Mucosa of rectum (tissue), 2 donors: ENCODE results near the gene RBP3.

Source experiments
- H3K27ac ChIP-seq, 2 donors: one replicate each; pipeline ENCODE4 v1.7.0; 2013; ENCODE audit warnings: inconsistent platforms in 2 of 2, low read depth in 2 of 2, low read length in 2 of 2
- H3K27me3 ChIP-seq, 2 donors: one replicate each; pipeline ENCODE4 v1.7.0; 2013; ENCODE audit warnings: low read length in 2 of 2; ENCODE audit not compliant: control insufficient read depth in 2 of 2, insufficient read depth in 2 of 2
- H3K36me3 ChIP-seq, 2 donors: one replicate each; pipeline ENCODE4 v1.7.0; 2013; ENCODE audit warnings: low read length in 2 of 2; ENCODE audit not compliant: control insufficient read depth in 2 of 2, insufficient read depth in 2 of 2
- H3K4me1 ChIP-seq, 2 donors: one replicate each; pipeline ENCODE4 v1.7.0; 2013; ENCODE audit warnings: low read length in 2 of 2, mild to moderate bottlenecking in 1 of 2; ENCODE audit not compliant: control insufficient read depth in 2 of 2, insufficient read depth in 2 of 2
- H3K4me3 ChIP-seq, 2 donors: one replicate each; pipeline ENCODE4 v1.7.0; 2013; ENCODE audit warnings: low read length in 2 of 2
- H3K9ac ChIP-seq, 2 donors: one replicate each; pipeline ENCODE4 v1.7.0; 2013; ENCODE audit warnings: low read length in 2 of 2, low read depth in 1 of 2, mild to moderate bottlenecking in 1 of 2
- H3K9me3 ChIP-seq, 2 donors: one replicate each; pipeline ENCODE4 v1.7.0; 2013; ENCODE audit warnings: low read length in 2 of 2; ENCODE audit not compliant: control insufficient read depth in 2 of 2
- donor health status: healthy.
- donor health status: Normal muscosa, but diverticular disease.

RBP3 gene

GRCh38 chr10:47326927-47327330 lies 21.2 kb upstream of the RBP3 start:
- no peak overlapping the region for H3K4me3 ChIP-seq
- no peaks in the 10 kb centered on the region for H3K9me3 ChIP-seq
- no peak overlapping the region for H3K27ac ChIP-seq
- no peaks in the 10 kb centered on the region for H3K27me3 ChIP-seq
- no peaks in the 10 kb centered on the region for H3K36me3 ChIP-seq
- no peak overlapping the region for H3K9ac ChIP-seq
- peaks cover 14 to 22% of the 10 kb centered on the region in 2 donors for H3K4me1 ChIP-seq

GRCh38 chr10:47329855-47330254 lies 18.3 kb upstream of the RBP3 start:
- no peaks in the 10 kb centered on the region for H3K9me3 ChIP-seq
- H3K9ac ChIP-seq = peak overlapping the region in 1 of 2 donors; percentile 29
- H3K27ac ChIP-seq = peak overlapping the region in 1 of 2 donors; percentile 72
- peaks cover 14 to 23% of the 10 kb centered on the region in 2 donors for H3K4me1 ChIP-seq
- H3K27me3 ChIP-seq = no peaks in the 10 kb centered on the region
- H3K36me3 ChIP-seq = no peaks in the 10 kb centered on the region
- H3K4me3 ChIP-seq = no peak overlapping the region

DNA sequence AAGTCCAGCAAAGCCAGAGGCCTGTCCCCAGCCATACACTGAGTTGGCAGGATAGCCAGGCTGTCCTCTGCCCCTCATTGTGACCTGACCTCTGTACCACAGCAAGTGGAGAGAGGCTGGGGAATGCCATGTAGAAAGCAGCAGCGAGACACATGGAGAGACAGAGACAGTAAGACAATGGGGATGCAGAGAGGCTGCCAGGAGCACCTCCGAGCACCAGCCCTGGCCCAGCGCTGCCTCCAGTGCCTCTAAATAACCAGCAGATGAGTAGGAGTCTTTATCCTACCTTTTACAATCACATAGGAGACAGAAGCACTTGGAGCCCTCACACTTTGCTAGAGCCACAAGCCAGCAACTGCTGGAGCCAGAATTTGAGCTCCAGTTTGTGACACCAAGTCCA lies 17.8 kb upstream of the RBP3 start:
- Histone ChIP-seq H3K9me3 (no peaks in the 10 kb centered on the region), H3K4me1 (peaks cover 14 to 23% of the 10 kb centered on the region in 2 donors), H3K36me3 (no peaks in the 10 kb centered on the region), H3K9ac (peak overlapping the region in 1 of 2 donors; percentile 29), H3K27me3 (no peaks in the 10 kb centered on the region), H3K4me3 (peak overlapping the region; percentile 13 to 38), H3K27ac (peak overlapping the region; percentile 72 to 75)

GRCh38 chr10:47330804-47331203 lies 17.4 kb upstream of the RBP3 start:
- H3K36me3 ChIP-seq = no peaks in the 10 kb centered on the region

GRCh38 chr10:47331491-47331890 lies 16.7 kb upstream of the RBP3 start:
- H3K27ac ChIP-seq = peak overlapping the region; percentile 16 to 75
- H3K9me3 ChIP-seq = no peaks in the 10 kb centered on the region
- no peak overlapping the region for H3K4me3 ChIP-seq
- H3K4me1 ChIP-seq = peaks cover 14 to 23% of the 10 kb centered on the region in 2 donors
- H3K27me3 ChIP-seq = no peaks in the 10 kb centered on the region
- no peak overlapping the region for H3K9ac ChIP-seq
- no peaks in the 10 kb centered on the region for H3K36me3 ChIP-seq

More at GRCh38 chr10:47330804-47331203, 17.4 kb upstream of the RBP3 start:
- H3K4me3 ChIP-seq = peak overlapping the region; percentile 13 to 38
- H3K9me3 ChIP-seq = no peaks in the 10 kb centered on the region
- peak overlapping the region; percentile 72 to 75 for H3K27ac ChIP-seq
- H3K9ac ChIP-seq = peak overlapping the region in 1 of 2 donors; percentile 29
- H3K4me1 ChIP-seq = peaks cover 14 to 23% of the 10 kb centered on the region in 2 donors
- H3K27me3 ChIP-seq = no peaks in the 10 kb centered on the region

DNA sequence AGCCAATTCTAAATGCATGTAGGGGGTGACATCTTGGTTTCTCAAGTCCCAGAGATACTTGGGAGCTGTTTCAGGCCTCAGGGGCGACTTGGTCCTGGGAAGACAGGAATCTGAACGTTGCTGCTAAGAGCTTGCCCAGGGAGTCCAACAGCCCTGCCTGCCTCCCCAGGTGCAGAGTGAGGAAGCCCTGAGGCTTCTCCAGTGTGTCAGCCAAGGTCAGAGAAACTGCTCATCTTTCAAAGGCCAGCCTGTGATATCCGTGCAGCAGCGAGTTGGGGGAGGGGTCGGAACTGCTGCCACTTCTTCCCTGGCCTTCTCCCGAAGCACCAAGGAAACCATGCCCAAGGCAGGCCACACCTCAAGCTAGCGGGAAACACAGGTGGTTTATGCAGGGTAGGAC lies 16.2 kb upstream of the RBP3 start:
- H3K4me1 ChIP-seq = peaks cover 14 to 23% of the 10 kb centered on the region in 2 donors
- H3K9ac ChIP-seq = no peak overlapping the region
- H3K27ac ChIP-seq = no peak overlapping the region
- no peaks in the 10 kb centered on the region for H3K27me3 ChIP-seq
- no peaks in the 10 kb centered on the region for H3K9me3 ChIP-seq
- H3K36me3 ChIP-seq = no peaks in the 10 kb centered on the region
- H3K4me3 ChIP-seq = no peak overlapping the region

DNA sequence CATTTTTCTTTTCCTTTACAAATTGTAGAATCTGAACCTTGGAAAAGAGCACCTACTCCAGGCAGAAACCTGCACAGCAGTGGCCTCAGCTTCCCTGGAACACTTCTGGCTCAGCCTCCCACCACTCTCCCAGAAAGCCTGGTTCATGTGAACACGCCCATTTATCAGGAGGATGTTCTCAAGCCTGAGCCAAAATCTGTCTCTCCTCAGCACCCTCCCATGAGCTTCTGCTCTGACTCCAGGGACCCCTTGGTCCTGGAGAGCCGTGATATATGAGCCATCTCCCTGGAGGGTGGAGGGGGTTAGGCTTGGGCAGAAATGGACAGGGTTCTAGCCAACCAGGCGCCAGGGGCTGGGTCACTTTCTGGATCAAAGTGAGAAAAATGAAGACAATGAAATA lies 15.8 kb upstream of the RBP3 start:
- no peaks in the 10 kb centered on the region for H3K9me3 ChIP-seq
- H3K9ac ChIP-seq = no peak overlapping the region
- no peaks in the 10 kb centered on the region for H3K36me3 ChIP-seq
- no peak overlapping the region for H3K4me3 ChIP-seq
- H3K27ac ChIP-seq = no peak overlapping the region
- H3K4me1 ChIP-seq = peaks cover 14 to 23% of the 10 kb centered on the region in 2 donors
- no peaks in the 10 kb centered on the region for H3K27me3 ChIP-seq

GRCh38 chr10:47332946-47333345 lies 15.2 kb upstream of the RBP3 start:
- no peaks in the 10 kb centered on the region for H3K27me3 ChIP-seq
- no peaks in the 10 kb centered on the region for H3K36me3 ChIP-seq
- no peak overlapping the region for H3K27ac ChIP-seq
- H3K4me1 ChIP-seq = peaks cover 14 to 23% of the 10 kb centered on the region in 2 donors
- no peaks in the 10 kb centered on the region for H3K9me3 ChIP-seq
- H3K9ac ChIP-seq = no peak overlapping the region
- no peak overlapping the region for H3K4me3 ChIP-seq

- H3K4me3 ChIP-seq = no peak overlapping the region
- H3K27ac ChIP-seq = no peak overlapping the region
- no peaks in the 10 kb centered on the region for H3K9me3 ChIP-seq
- peaks cover 14 to 23% of the 10 kb centered on the region in 2 donors for H3K4me1 ChIP-seq
- H3K9ac ChIP-seq = no peak overlapping the region
- H3K36me3 ChIP-seq = no peaks in the 10 kb centered on the region
- no peaks in the 10 kb centered on the region for H3K27me3 ChIP-seq
Measured at GRCh38 chr10:47333532-47333931, 14.6 kb upstream of the RBP3 start.

DNA sequence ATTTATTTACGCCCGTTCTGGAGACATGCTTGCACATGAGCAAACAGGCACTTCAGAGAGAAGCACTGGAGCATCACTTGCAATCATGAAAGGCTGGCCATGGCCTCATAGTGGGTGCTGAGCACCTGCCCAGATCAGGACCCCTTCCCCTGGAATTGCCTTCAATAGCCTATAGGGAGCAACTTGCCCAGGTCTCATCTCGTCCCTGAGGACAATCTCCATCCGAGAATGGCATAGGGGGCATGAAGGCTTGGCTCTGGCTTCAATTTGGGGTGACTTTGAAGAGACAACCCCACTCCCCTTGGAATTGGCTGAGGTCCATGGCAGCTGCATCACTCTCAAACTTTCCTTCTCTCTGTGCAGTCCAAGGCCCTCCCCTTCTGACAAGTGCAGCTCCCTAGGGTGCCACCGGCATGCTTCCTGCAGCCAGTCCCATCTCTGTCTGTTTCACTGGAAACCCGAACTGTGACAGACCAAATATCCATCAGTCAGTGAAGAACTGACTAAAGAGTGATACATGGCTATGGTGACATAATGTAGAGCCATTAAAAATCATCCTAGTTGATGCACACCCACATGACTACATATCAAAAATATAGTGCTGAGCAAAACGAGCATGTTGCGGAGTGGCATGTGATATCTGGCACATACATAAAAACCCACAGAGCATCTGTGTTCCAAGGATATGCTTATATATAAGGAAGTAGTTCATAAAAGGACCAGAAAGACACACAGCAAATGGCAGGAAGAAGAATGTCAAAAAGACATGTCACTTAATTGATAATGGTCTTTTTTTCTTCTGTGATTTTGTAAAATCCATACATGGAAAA lies 13.5 kb upstream of the RBP3 start:
- H3K9ac ChIP-seq = no peak overlapping the region
- H3K9me3 ChIP-seq = no peaks in the 10 kb centered on the region
- no peaks in the 10 kb centered on the region for H3K27me3 ChIP-seq
- no peaks in the 10 kb centered on the region for H3K36me3 ChIP-seq
- H3K4me1 ChIP-seq = peaks cover 14 to 21% of the 10 kb centered on the region in 2 donors
- H3K4me3 ChIP-seq = no peak overlapping the region
- no peak overlapping the region for H3K27ac ChIP-seq
